GM19239 (cell line): ENCODE data around the gene ARTN.

ENCODE experiments used
- DNase-seq: peaks from one replicate; pipeline ENCODE4 v3.0.0; 2011; ENCODE audit warnings: low spot score; ENCODE audit not compliant: insufficient read length
- FAIRE-seq: peaks from 2 replicates; lab custom pipeline; 2011; peaks lifted over from hg19 to GRCh38; lab: Jason Lieb, UNC

The ARTN gene

DNA sequence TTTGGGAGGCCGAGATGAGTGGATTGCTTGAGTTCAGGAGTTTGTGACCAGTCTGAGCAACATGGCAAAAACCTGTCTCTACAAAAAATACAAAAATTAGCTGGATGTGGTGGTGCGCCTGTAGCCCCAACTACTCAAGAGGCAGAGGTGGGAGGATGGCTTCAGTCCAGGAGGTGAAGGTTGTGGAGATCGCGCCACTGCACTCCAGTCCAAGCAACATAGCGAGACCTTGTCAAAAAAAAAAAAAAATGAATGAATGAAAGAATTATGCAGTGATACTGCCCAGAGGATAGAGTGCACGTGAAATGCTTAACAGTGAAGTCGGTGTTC is 35.8 kb downstream of the ARTN start:
- DNase-seq, result no peak
- no peak for FAIRE-seq

DNA sequence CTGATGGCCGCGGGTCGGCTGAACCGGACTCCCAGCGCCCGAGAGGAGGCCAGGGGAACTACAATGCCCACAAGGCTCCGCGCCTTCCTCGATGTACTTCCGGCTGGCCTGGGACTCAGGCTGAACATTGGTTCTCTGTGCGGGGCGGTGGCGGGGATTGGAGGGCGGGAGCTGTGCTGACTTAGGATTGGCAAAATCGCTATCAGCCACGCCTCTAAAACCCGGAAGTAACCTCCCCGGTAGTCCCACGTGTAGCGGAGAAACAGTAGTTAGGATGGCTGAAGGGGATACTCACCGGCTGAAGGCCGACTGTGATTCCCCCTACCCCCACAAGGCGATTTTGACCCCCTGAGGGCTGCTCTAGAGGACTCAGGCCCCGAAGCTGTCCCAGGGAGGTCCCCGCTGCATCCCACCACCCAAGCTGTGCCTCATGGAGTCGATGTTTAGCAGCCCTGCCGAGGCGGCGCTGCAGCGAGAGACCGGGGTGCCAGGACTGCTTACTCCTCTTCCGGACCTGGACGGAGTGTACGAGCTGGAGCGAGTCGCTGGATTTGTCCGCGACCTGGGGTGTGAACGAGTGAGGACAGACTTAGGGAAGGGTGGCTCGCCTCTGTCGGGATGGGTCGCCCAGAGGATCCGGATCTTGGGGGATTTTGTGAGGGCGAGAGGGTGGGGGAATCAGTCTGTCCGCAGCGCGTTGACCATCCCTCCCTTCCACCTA is 36.3 kb downstream of the ARTN start, which contains the start of gene DPH2:
Gene DPH2 (plus strand): TSS at position 265 of the 721 bp plus-strand sequence. CDS start 166 bp downstream, at position 431.
- peak; percentile 93 for FAIRE-seq
- DNase-seq, result peak; percentile 99

GRCh38 chr1:43970502-43970901 is 36.9 kb downstream of the ARTN start:
- FAIRE-seq (peak; percentile 42), DNase-seq (no peak)

DNA sequence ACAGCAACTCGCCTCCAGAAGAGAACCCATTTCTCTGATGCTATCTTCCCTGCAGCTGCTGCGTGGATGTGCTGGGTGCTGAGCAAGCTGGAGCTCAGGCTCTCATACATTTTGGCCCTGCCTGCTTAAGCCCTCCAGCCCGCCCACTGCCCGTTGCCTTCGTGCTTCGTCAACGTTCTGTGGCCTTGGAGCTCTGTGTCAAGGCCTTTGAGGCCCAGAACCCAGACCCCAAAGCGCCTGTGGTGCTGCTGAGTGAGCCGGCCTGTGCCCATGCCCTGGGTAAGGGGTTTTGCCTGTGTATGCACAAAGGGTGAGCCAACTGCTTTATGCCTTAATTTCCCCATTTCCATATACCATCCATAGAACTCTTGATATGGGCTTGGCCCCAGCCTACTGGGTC is 37.3 kb downstream of the ARTN start:
- no peak for DNase-seq
- FAIRE-seq, result no peak

DNA sequence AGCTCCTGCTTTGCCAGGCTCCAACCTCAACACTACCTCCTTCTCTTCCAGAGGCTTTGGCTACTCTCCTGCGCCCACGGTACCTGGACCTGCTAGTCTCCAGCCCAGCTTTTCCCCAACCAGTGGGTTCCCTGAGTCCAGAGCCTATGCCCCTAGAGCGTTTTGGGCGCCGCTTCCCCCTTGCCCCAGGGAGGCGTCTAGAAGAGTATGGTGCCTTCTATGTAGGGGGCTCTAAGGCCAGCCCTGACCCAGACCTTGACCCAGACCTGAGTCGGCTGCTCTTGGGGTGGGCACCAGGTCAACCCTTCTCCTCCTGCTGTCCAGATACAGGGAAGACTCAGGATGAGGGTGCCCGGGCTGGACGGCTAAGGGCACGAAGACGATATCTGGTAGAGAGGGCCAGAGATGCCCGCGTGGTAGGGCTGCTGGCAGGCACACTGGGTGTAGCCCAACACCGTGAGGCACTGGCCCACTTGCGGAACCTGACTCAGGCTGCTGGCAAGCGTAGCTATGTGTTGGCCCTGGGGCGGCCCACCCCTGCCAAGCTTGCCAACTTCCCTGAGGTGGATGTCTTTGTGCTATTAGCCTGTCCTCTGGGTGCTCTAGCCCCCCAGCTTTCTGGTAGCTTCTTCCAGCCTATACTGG is 37.9 kb downstream of the ARTN start:
- DNase-seq (no peak), FAIRE-seq (no peak)

- FAIRE-seq (no peak), DNase-seq (no peak)
These were observed 40.4 kb downstream of the ARTN start for GRCh38 chr1:43973981-43974442.

GRCh38 chr1:43974443-43975248 is 41.0 kb downstream of the ARTN start, which contains the start of gene ATP6V0B:
TSS of gene ATP6V0B (plus strand) at chr1:43974960. CDS start at chr1:43975041, 81 bp downstream.
- DNase-seq (peak; percentile 95), FAIRE-seq (peak; percentile 97)

DNA sequence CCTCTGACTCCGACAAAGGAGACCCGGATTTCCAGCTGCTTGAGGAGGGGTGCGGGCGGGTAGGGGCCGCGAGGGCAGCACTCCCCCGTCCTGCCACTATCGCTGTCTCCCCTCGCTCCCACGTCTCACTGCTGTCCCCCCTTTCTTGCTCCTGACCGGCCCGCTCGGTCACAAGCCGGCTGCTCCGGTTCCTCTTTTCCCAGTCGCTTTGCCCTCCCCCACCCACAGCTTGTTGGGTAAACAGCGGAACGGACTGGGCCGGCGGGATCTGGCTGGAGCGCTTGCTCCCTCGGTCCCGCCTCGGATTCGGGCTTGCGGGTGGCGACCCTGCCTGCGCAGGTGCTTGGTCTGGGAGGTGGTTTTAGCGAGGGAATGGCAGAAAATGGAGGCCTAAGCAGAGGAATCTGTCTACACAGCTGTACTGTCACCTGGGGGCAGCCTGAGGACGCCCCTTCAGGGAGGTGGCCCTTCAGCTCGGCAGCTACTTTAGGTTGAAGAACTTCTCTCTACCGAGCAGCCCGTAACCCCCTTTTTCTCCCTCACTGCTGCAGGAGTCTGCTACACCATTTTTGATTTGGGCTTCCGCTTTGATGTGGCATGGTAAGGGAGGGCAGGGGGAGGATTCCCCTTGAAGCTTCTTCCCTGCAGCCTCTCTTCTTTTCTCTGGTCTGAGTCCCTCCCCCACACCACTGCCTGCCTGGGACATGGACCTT is 41.8 kb downstream of the ARTN start:
- DNase-seq, result peak; percentile 35
- FAIRE-seq, result peak; percentile 35

GRCh38 chr1:43976045-43976444 is 42.4 kb downstream of the ARTN start:
- FAIRE-seq, result no peak
- DNase-seq, result no peak

GRCh38 chr1:43976890-43977289 is 43.3 kb downstream of the ARTN start:
- FAIRE-seq (no peak), DNase-seq (no peak)

- DNase-seq (no peak), FAIRE-seq (no peak)
These were observed 44.0 kb downstream of the ARTN start for GRCh38 chr1:43977376-43978263.

DNA sequence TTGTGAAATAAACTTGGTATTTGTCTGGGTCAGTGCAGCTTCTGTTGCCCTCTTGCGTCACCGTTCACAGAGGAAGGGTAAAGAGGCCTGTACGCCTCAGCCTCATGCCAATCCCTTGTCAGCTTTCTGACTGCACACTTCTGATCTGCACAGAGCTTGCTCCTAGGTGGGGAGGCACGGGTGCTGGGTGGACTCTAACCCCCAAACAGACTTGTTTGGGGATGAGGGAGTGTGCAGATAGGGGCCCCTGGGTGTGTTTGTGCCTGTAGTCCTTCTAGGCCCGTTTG is 44.6 kb downstream of the ARTN start:
- no peak for FAIRE-seq
- no peak for DNase-seq

GRCh38 chr1:43978551-43979260 is 45.1 kb downstream of the ARTN start, which contains the start of gene B4GALT2:
TSS of gene B4GALT2 (plus strand) at chr1:43979210. CDS start at chr1:43981161, 1,951 bp downstream.
- peak; percentile 85 for DNase-seq
- FAIRE-seq, result peak; percentile 72

DNA sequence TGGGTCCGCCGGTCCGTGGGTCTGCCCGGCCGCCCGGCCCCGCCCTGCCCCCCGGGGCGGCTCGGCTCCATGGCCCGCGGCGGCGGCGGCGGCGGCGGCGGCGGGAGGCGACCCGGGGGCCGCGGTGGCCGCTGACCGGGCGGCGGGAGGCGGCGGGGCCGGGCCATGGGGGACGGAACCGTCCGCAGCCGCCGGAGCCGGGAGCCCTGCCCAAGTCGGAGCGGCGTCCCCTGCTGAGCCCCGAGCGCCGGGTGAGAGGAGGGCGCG is 45.6 kb downstream of the ARTN start:
- DNase-seq (no peak), FAIRE-seq (no peak)

DNA sequence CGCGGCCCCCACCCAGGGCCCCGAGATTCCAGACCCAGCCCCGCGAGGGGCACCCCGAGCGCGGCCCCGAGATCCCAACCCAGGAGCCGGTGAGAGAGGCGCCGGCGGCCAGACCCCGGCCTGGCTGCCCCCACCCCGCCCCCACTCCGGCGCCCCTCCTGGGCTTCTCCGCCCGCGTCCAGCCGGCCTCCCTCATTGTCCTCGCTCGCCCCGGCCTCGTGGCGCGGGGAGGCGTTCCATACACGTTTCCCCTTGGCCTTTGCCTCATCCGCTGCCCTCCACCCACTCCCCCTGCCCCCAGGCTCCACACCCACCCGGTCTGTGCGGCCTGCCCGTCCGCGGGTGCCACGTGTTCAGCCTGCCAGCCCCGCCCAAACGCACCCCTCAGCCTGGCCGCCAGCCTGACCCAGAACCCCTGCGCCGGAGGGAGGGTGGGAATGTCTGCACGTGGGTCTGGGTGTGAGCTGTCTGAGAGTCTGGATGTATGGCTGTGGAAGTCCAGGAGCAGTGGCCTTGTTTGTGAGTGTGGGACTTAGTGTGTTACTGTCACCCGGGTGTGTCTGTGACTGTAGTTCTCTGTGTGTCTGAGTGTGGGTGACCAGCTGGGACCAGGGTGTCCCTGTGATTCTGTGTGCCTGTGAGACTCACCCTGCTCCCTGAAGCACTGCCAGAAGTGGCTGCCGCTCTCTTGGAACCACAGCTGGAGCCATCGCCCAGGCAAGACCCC is 46.1 kb downstream of the ARTN start:
- FAIRE-seq, result peak; percentile 69
- peak; percentile 66 for DNase-seq

DNA sequence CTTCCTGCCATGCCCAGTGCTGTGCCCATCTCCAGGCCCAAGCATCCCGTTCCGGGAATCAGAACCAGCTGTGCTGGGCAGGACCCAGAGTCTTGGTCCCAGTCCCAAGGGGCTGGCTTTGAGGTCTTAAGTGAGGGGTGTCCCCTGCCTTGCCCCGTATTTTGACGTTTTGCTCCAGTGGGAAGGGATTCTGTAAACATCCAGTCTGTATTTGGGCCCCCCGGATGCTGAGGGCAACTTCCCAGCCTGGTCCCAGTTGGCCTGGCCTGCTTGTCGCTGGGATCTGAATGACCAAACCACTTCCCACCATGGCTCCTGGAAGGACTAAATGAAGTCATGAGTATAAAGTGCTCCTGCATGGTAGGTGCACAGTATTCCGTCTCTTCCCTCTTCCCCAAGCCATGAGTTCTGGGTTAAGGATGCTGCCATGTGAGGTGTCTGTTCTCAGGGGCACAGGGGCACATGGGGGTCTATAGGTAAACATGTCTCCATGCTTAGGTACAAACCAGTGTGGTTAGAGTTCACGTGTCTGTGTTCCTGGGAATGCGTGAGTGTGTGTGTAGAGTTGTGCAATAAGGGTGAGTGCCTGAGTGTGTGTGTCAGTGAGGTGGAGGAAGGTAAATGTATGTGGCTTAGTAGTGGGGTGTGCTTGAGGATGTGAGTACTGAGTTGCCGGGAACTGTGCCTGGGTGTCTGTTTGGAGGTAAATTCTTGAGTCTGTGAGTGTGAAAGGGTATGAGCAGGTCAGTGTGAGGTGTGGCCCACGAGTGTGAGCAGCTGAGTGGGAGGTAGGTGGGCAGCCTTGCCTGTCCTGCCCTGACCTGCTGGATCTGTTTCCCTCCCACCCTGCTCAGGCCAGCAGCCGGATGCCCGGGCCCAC is 46.9 kb downstream of the ARTN start:
- no peak for FAIRE-seq
- DNase-seq, result no peak

DNA sequence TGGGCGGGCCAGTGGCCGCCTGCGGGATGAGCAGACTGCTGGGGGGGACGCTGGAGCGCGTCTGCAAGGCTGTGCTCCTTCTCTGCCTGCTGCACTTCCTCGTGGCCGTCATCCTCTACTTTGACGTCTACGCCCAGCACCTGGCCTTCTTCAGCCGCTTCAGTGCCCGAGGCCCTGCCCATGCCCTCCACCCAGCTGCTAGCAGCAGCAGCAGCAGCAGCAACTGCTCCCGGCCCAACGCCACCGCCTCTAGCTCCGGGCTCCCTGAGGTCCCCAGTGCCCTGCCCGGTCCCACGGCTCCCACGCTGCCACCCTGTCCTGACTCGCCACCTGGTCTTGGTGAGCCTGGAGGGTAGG is 47.5 kb downstream of the ARTN start:
- DNase-seq (no peak), FAIRE-seq (no peak)

DNA sequence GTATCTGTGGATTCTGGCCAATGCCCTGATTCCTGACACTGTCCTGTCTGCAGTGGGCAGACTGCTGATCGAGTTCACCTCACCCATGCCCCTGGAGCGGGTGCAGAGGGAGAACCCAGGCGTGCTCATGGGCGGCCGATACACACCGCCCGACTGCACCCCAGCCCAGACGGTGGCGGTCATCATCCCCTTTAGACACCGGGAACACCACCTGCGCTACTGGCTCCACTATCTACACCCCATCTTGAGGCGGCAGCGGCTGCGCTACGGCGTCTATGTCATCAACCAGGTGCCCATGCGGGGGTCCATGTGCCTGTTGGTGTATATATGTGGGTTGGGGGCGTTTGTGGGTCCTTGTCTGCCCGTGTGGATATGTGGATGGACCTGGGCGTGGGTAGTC is 48.0 kb downstream of the ARTN start:
- DNase-seq (no peak), FAIRE-seq (no peak)
